ENCODE results near the gene ZNF460.
"Not testable (repeated sequence)": the region's sequence is repeated elsewhere in the genome, so short reads cannot be mapped to it uniquely, and the experiment has no call there.

Gene ZNF460

GRCh38 chr19:57278481-57278880 is 1.8 kb upstream of the ZNF460 start:
- not testable (repeated sequence) for H3K9me3 ChIP-seq (ENCODE audit: control insufficient read depth in 1 of 2, low read length in 2 of 2); H3K4me3 ChIP-seq (ENCODE audit: low read depth in 1 of 2, low read length in 2 of 2); H3K9ac ChIP-seq (ENCODE audit: low read depth in 1 of 2, low read length in 2 of 2); H3K36me3 ChIP-seq (ENCODE audit: control insufficient read depth in 1 of 2, insufficient read depth in 2 of 2, low read length in 2 of 2); H3K27me3 ChIP-seq (ENCODE audit: control insufficient read depth in 1 of 2, insufficient read depth in 2 of 2, low read length in 2 of 2); H3K27ac ChIP-seq (ENCODE audit: low read depth, low read length)
- peaks cover 11 to 19% of the 10 kb centered on the region in 2 donors for H3K4me1 ChIP-seq (ENCODE audit: control insufficient read depth in 1 of 2, insufficient read depth in 2 of 2, low read length in 2 of 2)

- peak overlapping the region; percentile 98 to 99 for H3K9ac ChIP-seq (ENCODE audit: low read depth in 1 of 2, low read length in 2 of 2)
- H3K9me3 ChIP-seq (ENCODE audit: control insufficient read depth in 1 of 2, low read length in 2 of 2): no peaks in the 10 kb centered on the region
- peaks cover 3 to 14% of the 10 kb centered on the region in 2 donors for H3K36me3 ChIP-seq (ENCODE audit: control insufficient read depth in 1 of 2, insufficient read depth in 2 of 2, low read length in 2 of 2)
- peak overlapping the region; percentile 97 to 99 for H3K4me3 ChIP-seq (ENCODE audit: low read depth in 1 of 2, low read length in 2 of 2)
- H3K27ac ChIP-seq (ENCODE audit: low read depth, low read length): peak overlapping the region; percentile 99
- peaks cover 11 to 19% of the 10 kb centered on the region in 2 donors for H3K4me1 ChIP-seq (ENCODE audit: control insufficient read depth in 1 of 2, insufficient read depth in 2 of 2, low read length in 2 of 2)
- H3K27me3 ChIP-seq (ENCODE audit: control insufficient read depth in 1 of 2, insufficient read depth in 2 of 2, low read length in 2 of 2): no peaks in the 10 kb centered on the region
These were observed 694 bp upstream of the ZNF460 start for GRCh38 chr19:57279418-57280164.

GRCh38 chr19:57280962-57281400 is 696 bp downstream of the ZNF460 start:
- Histone ChIP-seq H3K9me3 (ENCODE audit: control insufficient read depth in 1 of 2, low read length in 2 of 2) (no peaks in the 10 kb centered on the region), H3K27ac (ENCODE audit: low read depth, low read length) (peak overlapping the region; percentile 99), H3K27me3 (ENCODE audit: control insufficient read depth in 1 of 2, insufficient read depth in 2 of 2, low read length in 2 of 2) (no peaks in the 10 kb centered on the region), H3K4me3 (ENCODE audit: low read depth in 1 of 2, low read length in 2 of 2) (peak overlapping the region; percentile 97 to 99), H3K4me1 (ENCODE audit: control insufficient read depth in 1 of 2, insufficient read depth in 2 of 2, low read length in 2 of 2) (peaks cover 11 to 19% of the 10 kb centered on the region in 2 donors), H3K9ac (ENCODE audit: low read depth in 1 of 2, low read length in 2 of 2) (peak overlapping the region; percentile 98 to 99), H3K36me3 (ENCODE audit: control insufficient read depth in 1 of 2, insufficient read depth in 2 of 2, low read length in 2 of 2) (peaks cover 14 to 25% of the 10 kb centered on the region in 2 donors)

GRCh38 chr19:57282011-57282643 is 1.8 kb downstream of the ZNF460 start:
- peaks cover 11 to 19% of the 10 kb centered on the region in 2 donors for H3K4me1 ChIP-seq (ENCODE audit: control insufficient read depth in 1 of 2, insufficient read depth in 2 of 2, low read length in 2 of 2)
- H3K27ac ChIP-seq (ENCODE audit: low read depth, low read length): no peak overlapping the region
- peaks cover 21 to 37% of the 10 kb centered on the region in 2 donors for H3K36me3 ChIP-seq (ENCODE audit: control insufficient read depth in 1 of 2, insufficient read depth in 2 of 2, low read length in 2 of 2)
- peak overlapping the region; percentile 20 to 40 for H3K4me3 ChIP-seq (ENCODE audit: low read depth in 1 of 2, low read length in 2 of 2)
- no peaks in the 10 kb centered on the region for H3K27me3 ChIP-seq (ENCODE audit: control insufficient read depth in 1 of 2, insufficient read depth in 2 of 2, low read length in 2 of 2)
- peak overlapping the region in 1 of 2 donors; percentile 7 for H3K9ac ChIP-seq (ENCODE audit: low read depth in 1 of 2, low read length in 2 of 2)
- H3K9me3 ChIP-seq (ENCODE audit: control insufficient read depth in 1 of 2, low read length in 2 of 2): no peaks in the 10 kb centered on the region

GRCh38 chr19:57288373-57288772 is 8.1 kb downstream of the ZNF460 start:
- Histone ChIP-seq H3K27me3 (ENCODE audit: control insufficient read depth in 1 of 2, insufficient read depth in 2 of 2, low read length in 2 of 2) (no peaks in the 10 kb centered on the region), H3K27ac (ENCODE audit: low read depth, low read length) (no peak overlapping the region), H3K36me3 (ENCODE audit: control insufficient read depth in 1 of 2, insufficient read depth in 2 of 2, low read length in 2 of 2) (peaks cover 69 to 96% of the 10 kb centered on the region in 2 donors), H3K4me1 (ENCODE audit: control insufficient read depth in 1 of 2, insufficient read depth in 2 of 2, low read length in 2 of 2) (no peaks in the 10 kb centered on the region), H3K9ac (ENCODE audit: low read depth in 1 of 2, low read length in 2 of 2) (no peak overlapping the region), H3K4me3 (ENCODE audit: low read depth in 1 of 2, low read length in 2 of 2) (no peak overlapping the region), H3K9me3 (ENCODE audit: control insufficient read depth in 1 of 2, low read length in 2 of 2) (peaks cover 24 to 28% of the 10 kb centered on the region in 2 donors)

GRCh38 chr19:57290970-57291369 is 10.7 kb downstream of the ZNF460 start:
- Histone ChIP-seq H3K36me3 (ENCODE audit: control insufficient read depth in 1 of 2, insufficient read depth in 2 of 2, low read length in 2 of 2) (peaks cover 63 to 90% of the 10 kb centered on the region in 2 donors), H3K9me3 (ENCODE audit: control insufficient read depth in 1 of 2, low read length in 2 of 2) (peaks cover 38 to 42% of the 10 kb centered on the region in 2 donors)

GRCh38 chr19:57292547-57292946 is 12.3 kb downstream of the ZNF460 start:
- Histone ChIP-seq H3K27me3 (ENCODE audit: control insufficient read depth in 1 of 2, insufficient read depth in 2 of 2, low read length in 2 of 2) (no peaks in the 10 kb centered on the region), H3K4me1 (ENCODE audit: control insufficient read depth in 1 of 2, insufficient read depth in 2 of 2, low read length in 2 of 2) (no peaks in the 10 kb centered on the region), H3K27ac (ENCODE audit: low read depth, low read length) (no peak overlapping the region), H3K36me3 (ENCODE audit: control insufficient read depth in 1 of 2, insufficient read depth in 2 of 2, low read length in 2 of 2) (peaks cover 53 to 83% of the 10 kb centered on the region in 2 donors), H3K9me3 (ENCODE audit: control insufficient read depth in 1 of 2, low read length in 2 of 2) (peaks cover 38 to 45% of the 10 kb centered on the region in 2 donors), H3K9ac (ENCODE audit: low read depth in 1 of 2, low read length in 2 of 2) (no peak overlapping the region), H3K4me3 (ENCODE audit: low read depth in 1 of 2, low read length in 2 of 2) (no peak overlapping the region)

More at GRCh38 chr19:57290970-57291369, 10.7 kb downstream of the ZNF460 start:
- H3K4me1 ChIP-seq (ENCODE audit: control insufficient read depth in 1 of 2, insufficient read depth in 2 of 2, low read length in 2 of 2): no peaks in the 10 kb centered on the region
- no peaks in the 10 kb centered on the region for H3K27me3 ChIP-seq (ENCODE audit: control insufficient read depth in 1 of 2, insufficient read depth in 2 of 2, low read length in 2 of 2)
- peak overlapping the region; percentile 14 to 25 for H3K4me3 ChIP-seq (ENCODE audit: low read depth in 1 of 2, low read length in 2 of 2)
- H3K27ac ChIP-seq (ENCODE audit: low read depth, low read length): no peak overlapping the region
- H3K9ac ChIP-seq (ENCODE audit: low read depth in 1 of 2, low read length in 2 of 2): no peak overlapping the region

GRCh38 chr19:57293719-57294118 is 13.4 kb downstream of the ZNF460 start:
- H3K36me3 ChIP-seq (ENCODE audit: control insufficient read depth in 1 of 2, insufficient read depth in 2 of 2, low read length in 2 of 2): peaks cover 42 to 72% of the 10 kb centered on the region in 2 donors
- H3K27ac ChIP-seq (ENCODE audit: low read depth, low read length): no peak overlapping the region
- H3K27me3 ChIP-seq (ENCODE audit: control insufficient read depth in 1 of 2, insufficient read depth in 2 of 2, low read length in 2 of 2): no peaks in the 10 kb centered on the region
- no peaks in the 10 kb centered on the region for H3K4me1 ChIP-seq (ENCODE audit: control insufficient read depth in 1 of 2, insufficient read depth in 2 of 2, low read length in 2 of 2)
- peaks cover 38 to 44% of the 10 kb centered on the region in 2 donors for H3K9me3 ChIP-seq (ENCODE audit: control insufficient read depth in 1 of 2, low read length in 2 of 2)
- no peak overlapping the region for H3K9ac ChIP-seq (ENCODE audit: low read depth in 1 of 2, low read length in 2 of 2)
- H3K4me3 ChIP-seq (ENCODE audit: low read depth in 1 of 2, low read length in 2 of 2): no peak overlapping the region

- Histone ChIP-seq H3K36me3 (ENCODE audit: control insufficient read depth in 1 of 2, insufficient read depth in 2 of 2, low read length in 2 of 2) (peaks cover 12 to 45% of the 10 kb centered on the region in 2 donors), H3K4me3 (ENCODE audit: low read depth in 1 of 2, low read length in 2 of 2) (no peak overlapping the region), H3K27me3 (ENCODE audit: control insufficient read depth in 1 of 2, insufficient read depth in 2 of 2, low read length in 2 of 2) (no peaks in the 10 kb centered on the region), H3K4me1 (ENCODE audit: control insufficient read depth in 1 of 2, insufficient read depth in 2 of 2, low read length in 2 of 2) (no peaks in the 10 kb centered on the region), H3K9ac (ENCODE audit: low read depth in 1 of 2, low read length in 2 of 2) (no peak overlapping the region), H3K9me3 (ENCODE audit: control insufficient read depth in 1 of 2, low read length in 2 of 2) (no peaks in the 10 kb centered on the region), H3K27ac (ENCODE audit: low read depth, low read length) (no peak overlapping the region)
These were observed 21.8 kb downstream of the ZNF460 start for GRCh38 chr19:57302020-57302465.

- no peak overlapping the region for H3K27ac ChIP-seq (ENCODE audit: low read depth, low read length)
- H3K9ac ChIP-seq (ENCODE audit: low read depth in 1 of 2, low read length in 2 of 2): no peak overlapping the region
- no peaks in the 10 kb centered on the region for H3K9me3 ChIP-seq (ENCODE audit: control insufficient read depth in 1 of 2, low read length in 2 of 2)
- peaks cover 12 to 40% of the 10 kb centered on the region in 2 donors for H3K36me3 ChIP-seq (ENCODE audit: control insufficient read depth in 1 of 2, insufficient read depth in 2 of 2, low read length in 2 of 2)
- H3K4me1 ChIP-seq (ENCODE audit: control insufficient read depth in 1 of 2, insufficient read depth in 2 of 2, low read length in 2 of 2): no peaks in the 10 kb centered on the region
- no peak overlapping the region for H3K4me3 ChIP-seq (ENCODE audit: low read depth in 1 of 2, low read length in 2 of 2)
- no peaks in the 10 kb centered on the region for H3K27me3 ChIP-seq (ENCODE audit: control insufficient read depth in 1 of 2, insufficient read depth in 2 of 2, low read length in 2 of 2)
These were observed 22.6 kb downstream of the ZNF460 start for GRCh38 chr19:57302727-57303401.
